ENCODE data around the gene PLB1.

DNA sequence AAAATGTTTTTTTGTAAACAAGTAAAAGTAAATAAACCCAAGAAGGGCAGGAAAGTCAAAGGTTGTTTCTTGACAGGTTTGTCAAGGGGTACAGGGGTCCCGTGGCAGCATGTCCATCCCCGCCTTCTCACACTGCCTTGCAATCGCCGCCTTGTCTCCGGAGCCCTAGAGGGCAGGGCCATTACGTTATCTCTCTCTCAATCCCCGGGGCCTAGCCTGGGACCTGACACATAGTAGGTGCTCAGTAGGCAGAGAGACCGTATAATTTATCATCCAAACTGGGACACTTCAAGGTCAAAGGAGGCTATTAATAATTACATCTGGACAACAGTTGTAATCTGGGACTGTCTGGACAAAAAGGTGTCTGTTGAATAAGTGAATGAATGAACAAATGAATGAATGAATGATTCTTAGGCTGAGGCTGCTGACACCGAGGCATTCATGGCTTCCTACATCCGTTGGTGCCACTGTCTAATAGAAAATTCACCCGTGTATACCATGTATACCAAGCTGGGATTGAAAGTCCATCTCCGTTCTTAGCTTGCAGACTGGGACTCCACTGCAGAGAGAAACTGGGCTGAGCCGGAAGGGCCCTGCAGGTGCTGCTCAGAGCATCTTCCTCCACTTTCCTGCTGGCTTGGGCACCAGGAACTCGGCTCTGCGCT lies 44.8 kb upstream of the PLB1 start:
- TF ChIP-seq, protein P1, sequence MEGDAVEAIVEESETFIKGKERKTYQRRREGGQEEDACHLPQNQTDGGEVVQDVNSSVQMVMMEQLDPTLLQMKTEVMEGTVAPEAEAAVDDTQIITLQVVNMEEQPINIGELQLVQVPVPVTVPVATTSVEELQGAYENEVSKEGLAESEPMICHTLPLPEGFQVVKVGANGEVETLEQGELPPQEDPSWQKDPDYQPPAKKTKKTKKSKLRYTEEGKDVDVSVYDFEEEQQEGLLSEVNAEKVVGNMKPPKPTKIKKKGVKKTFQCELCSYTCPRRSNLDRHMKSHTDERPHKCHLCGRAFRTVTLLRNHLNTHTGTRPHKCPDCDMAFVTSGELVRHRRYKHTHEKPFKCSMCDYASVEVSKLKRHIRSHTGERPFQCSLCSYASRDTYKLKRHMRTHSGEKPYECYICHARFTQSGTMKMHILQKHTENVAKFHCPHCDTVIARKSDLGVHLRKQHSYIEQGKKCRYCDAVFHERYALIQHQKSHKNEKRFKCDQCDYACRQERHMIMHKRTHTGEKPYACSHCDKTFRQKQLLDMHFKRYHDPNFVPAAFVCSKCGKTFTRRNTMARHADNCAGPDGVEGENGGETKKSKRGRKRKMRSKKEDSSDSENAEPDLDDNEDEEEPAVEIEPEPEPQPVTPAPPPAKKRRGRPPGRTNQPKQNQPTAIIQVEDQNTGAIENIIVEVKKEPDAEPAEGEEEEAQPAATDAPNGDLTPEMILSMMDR (conservative IDR thresholded peaks at IDR 0.05; ENCODE audit: low read length) = no peak
- no peak for TF ChIP-seq EZH2phosphoT487 (IDR thresholded peaks at IDR 0.05; ENCODE audit: borderline replicate concordance, low read depth, low read length)
